H9 (cell line): ENCODE results near the gene PCDHB9. TPM values are rescaled to one million over a fixed set of nuclear protein-coding genes. Genes with fewer than 3 reads are reported as not detected.
"Not testable (repeated sequence)": the region's sequence is repeated elsewhere in the genome, so short reads cannot be mapped to it uniquely, and the experiment has no call there.

ENCODE experiments used
- DNase-seq: peaks from one replicate; pipeline ENCODE4 v3.0.0-alpha.2; 2017
- H2AFZ ChIP-seq: one replicate; pipeline ENCODE4 v1.6.1; 2013; ENCODE audit warnings: mild to moderate bottlenecking, low read length, control low read depth, moderate library complexity
- H2AK5ac ChIP-seq: 2 replicates; pipeline ENCODE4 v1.6.1; 2013; ENCODE audit warnings: low read length, control low read depth, mixed read lengths; ENCODE audit not compliant: insufficient read length
- H2BK120ac ChIP-seq: one replicate; pipeline ENCODE4 v1.6.1; 2013; ENCODE audit warnings: low read depth, mild to moderate bottlenecking, low read length, control low read depth, inconsistent platforms; ENCODE audit not compliant: poor library complexity, severe bottlenecking
- H2BK12ac ChIP-seq: 2 replicates; pipeline ENCODE4 v1.6.1; 2013; ENCODE audit warnings: low read length, control low read depth, mixed read lengths, low read depth; ENCODE audit not compliant: insufficient read length
- H2BK15ac ChIP-seq: 2 replicates; pipeline ENCODE4 v1.6.1; 2013; ENCODE audit warnings: low read depth, low read length, control low read depth
- H2BK20ac ChIP-seq: one replicate; pipeline ENCODE4 v1.6.1; 2013; ENCODE audit warnings: low read depth, mild to moderate bottlenecking, low read length, control low read depth, inconsistent platforms; ENCODE audit not compliant: poor library complexity, severe bottlenecking
- H2BK5ac ChIP-seq: 2 replicates; pipeline ENCODE4 v1.6.1; 2013; ENCODE audit warnings: low read length, control low read depth, mixed read lengths; ENCODE audit not compliant: insufficient read length
- H3K14ac ChIP-seq: 2 replicates; pipeline ENCODE4 v1.6.1; 2013; ENCODE audit warnings: low read length, control low read depth; ENCODE audit not compliant: insufficient read depth
- H3K18ac ChIP-seq: 2 replicates; pipeline ENCODE4 v1.6.1; 2013; ENCODE audit warnings: low read depth, mild to moderate bottlenecking, mixed read lengths, low read length, control low read depth; ENCODE audit not compliant: insufficient read length
- H3K23ac ChIP-seq: 2 replicates; pipeline ENCODE4 v1.6.1; 2013; ENCODE audit warnings: low read length, control low read depth, mixed read lengths, low read depth; ENCODE audit not compliant: insufficient read length
- H3K23me2 ChIP-seq: 2 replicates; pipeline ENCODE4 v1.6.1; 2013; ENCODE audit warnings: low read depth, mild to moderate bottlenecking, mixed read lengths, low read length, control low read depth; ENCODE audit not compliant: insufficient read length, poor library complexity, severe bottlenecking
- H3K27ac ChIP-seq: 2 replicates; pipeline ENCODE4 v1.5.1; 2013; ENCODE audit warnings: low read length, control low read depth, mixed read lengths, low read depth; ENCODE audit not compliant: insufficient read length
- H3K27me3 ChIP-seq: 2 replicates; pipeline ENCODE4 v1.6.1; 2013; ENCODE audit warnings: low read length, control low read depth, inconsistent platforms; ENCODE audit not compliant: insufficient read depth
- H3K4ac ChIP-seq: 2 replicates; pipeline ENCODE4 v1.6.1; 2013; ENCODE audit warnings: low read depth, mild to moderate bottlenecking, control low read depth, inconsistent platforms, low read length, moderate library complexity
- H3K4me1 ChIP-seq: 2 replicates; pipeline ENCODE4 v1.6.1; 2013; ENCODE audit warnings: low read length, control low read depth, inconsistent platforms; ENCODE audit not compliant: insufficient read depth
- H3K4me2 ChIP-seq: 2 replicates; pipeline ENCODE4 v1.6.1; 2013; ENCODE audit warnings: low read length, control low read depth, mixed read lengths; ENCODE audit not compliant: insufficient read length, insufficient read depth
- H3K56ac ChIP-seq: 2 replicates; pipeline ENCODE4 v1.6.1; 2013; ENCODE audit warnings: low read depth, mild to moderate bottlenecking, mixed read lengths, low read length, control low read depth; ENCODE audit not compliant: insufficient read length
- H3K79me1 ChIP-seq: 2 replicates; pipeline ENCODE4 v1.6.1; 2013; ENCODE audit warnings: low read depth, mild to moderate bottlenecking, moderate library complexity, low read length, control low read depth, inconsistent platforms; ENCODE audit not compliant: insufficient read depth, poor library complexity, severe bottlenecking
- H3K79me2 ChIP-seq: 2 replicates; pipeline ENCODE4 v1.6.1; 2013; ENCODE audit warnings: low read length, control low read depth, inconsistent platforms; ENCODE audit not compliant: insufficient read depth
- H3K9ac ChIP-seq: 2 replicates; pipeline ENCODE4 v1.6.1; 2013; ENCODE audit warnings: low read length, control low read depth, mixed read lengths; ENCODE audit not compliant: insufficient read length; ENCODE audit errors: extremely low read depth
- H3K9me3 ChIP-seq: one replicate; pipeline ENCODE4 v1.6.1; 2013; ENCODE audit warnings: low read depth, low read length, inconsistent platforms; ENCODE audit not compliant: control insufficient read depth
- H3T11ph ChIP-seq: one replicate; pipeline ENCODE4 v1.6.1; 2013; ENCODE audit warnings: mild to moderate bottlenecking, low read length, control low read depth, inconsistent platforms
- H4K20me1 ChIP-seq: one replicate; pipeline ENCODE4 v1.6.1; 2013; ENCODE audit not compliant: control insufficient read depth, insufficient read length, insufficient read depth
- H4K5ac ChIP-seq: 2 replicates; pipeline ENCODE4 v1.6.1; 2013; ENCODE audit warnings: low read depth, mild to moderate bottlenecking, mixed read lengths, low read length, control low read depth; ENCODE audit not compliant: insufficient read length
- H4K8ac ChIP-seq: replicated peaks from 2 replicates; pipeline ENCODE4 v1.6.1; 2013; ENCODE audit warnings: low read length, control low read depth, mixed read lengths, low read depth; ENCODE audit not compliant: insufficient read length
- H4K91ac ChIP-seq: 2 replicates; pipeline ENCODE4 v1.6.1; 2013; ENCODE audit warnings: low read depth, mild to moderate bottlenecking, moderate library complexity, mixed read lengths, low read length, control low read depth; ENCODE audit not compliant: insufficient read length
- H3K27ac Mint-ChIP-seq, 3 experiments: 2 replicates in 2 of 3; 3 replicates in 1 of 3; pipeline ENCODE4 v1.8.0; 2020 to 2021; ENCODE audit warnings: mixed read lengths in 3 of 3, mild to moderate bottlenecking in 1 of 3, moderate library complexity in 1 of 3
- H3K27me3 Mint-ChIP-seq: 2 replicates; pipeline ENCODE4 v1.8.0; 2021; ENCODE audit warnings: low read depth, mild to moderate bottlenecking, moderate library complexity, mixed read lengths
- H3K36me3 Mint-ChIP-seq, 3 experiments: 2 replicates in 2 of 3; 3 replicates in 1 of 3; pipeline ENCODE4 v1.8.0; 2020 to 2021; ENCODE audit warnings: low read depth in 3 of 3, mixed read lengths in 3 of 3; ENCODE audit not compliant: insufficient read depth in 1 of 3
- H3K4me1 Mint-ChIP-seq, 2 experiments: 2 replicates each; pipeline ENCODE4 v1.8.0; 2020; ENCODE audit warnings: mixed read lengths in 2 of 2
- H3K4me3 Mint-ChIP-seq, 2 experiments: 2 replicates in 1 of 2; 3 replicates in 1 of 2; pipeline ENCODE4 v1.8.0; 2020 to 2021; ENCODE audit warnings: mild to moderate bottlenecking in 2 of 2, mixed read lengths in 2 of 2, moderate library complexity in 1 of 2
- H3K9me3 Mint-ChIP-seq, 2 experiments: 2 replicates in 1 of 2; 3 replicates in 1 of 2; pipeline ENCODE4 v1.8.0; 2020; ENCODE audit warnings: mild to moderate bottlenecking in 2 of 2, mixed read lengths in 2 of 2, moderate library complexity in 1 of 2
- WGBS: extraction: QIAGEN DNeasy Blood & Tissue Kit; methylation state at CpG from one replicate; pipeline ENCODE4 v1.1.7; 2013; ENCODE audit warnings: missing lambda C conversion rate, low lambda C conversion rate, mixed read lengths; ENCODE audit not compliant: insufficient read length; ENCODE audit errors: extremely low coverage; 5-methylcytosine and 5-hydroxymethylcytosine counted together
- total RNA-seq: library from RNA; stranded (reverse); gene quantifications from 2 replicates; pipeline ENCODE4 v1.2.1, GENCODE V29; 2021
- TF ChIP-seq, protein P1 (sequence below): fragments of 200-600 bp; sonication (generic); conservative IDR thresholded peaks from 3 replicates; pipeline ENCODE4 v1.8.0; 2021; ENCODE audit warnings: antibody characterized with exemption, mild to moderate bottlenecking

The PCDHB9 gene
- total RNA-seq, 1 experiment from 2014 or later: 2.6 TPM

DNA sequence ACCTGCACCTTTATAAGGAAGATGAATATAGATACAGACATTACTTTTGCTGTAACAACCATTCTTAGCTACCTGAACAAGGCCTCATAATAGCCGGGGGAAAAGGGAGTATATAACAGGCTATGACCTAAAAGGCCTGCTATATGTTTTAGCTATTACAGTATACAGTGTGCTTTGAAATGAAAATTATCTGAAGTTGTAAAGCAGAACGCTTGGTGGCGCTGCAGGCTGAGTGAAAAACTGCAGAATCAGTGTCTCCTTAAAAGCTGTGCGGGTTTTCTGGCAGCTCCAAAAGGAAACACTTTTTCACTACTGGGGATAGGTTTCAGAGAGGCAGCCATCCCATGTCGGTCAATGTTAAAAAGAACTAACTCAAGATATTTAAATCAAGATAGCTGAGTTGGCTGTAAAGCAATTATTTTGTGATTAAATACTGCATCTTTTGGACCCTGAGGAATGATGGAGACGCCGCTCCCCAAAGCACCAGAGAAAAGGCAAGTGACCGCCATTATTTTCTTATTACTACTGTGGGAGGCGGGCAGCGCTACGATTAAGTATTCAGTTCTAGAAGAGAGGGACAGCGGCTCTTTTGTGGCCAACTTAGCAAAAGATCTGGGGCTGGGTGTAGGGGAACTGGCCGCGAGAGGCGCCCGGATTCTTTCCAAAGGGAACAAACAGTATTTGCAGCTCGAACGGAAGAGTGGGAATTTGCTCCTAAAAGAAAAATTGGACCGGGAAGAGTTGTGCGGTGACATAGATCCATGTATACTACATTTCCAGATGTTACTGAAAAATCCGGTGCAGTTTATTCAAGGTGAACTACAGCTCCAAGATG lies 31.2 kb upstream of the PCDHB9 start:
- H2BK20ac ChIP-seq: no peak overlapping the region
- TF ChIP-seq, protein P1, sequence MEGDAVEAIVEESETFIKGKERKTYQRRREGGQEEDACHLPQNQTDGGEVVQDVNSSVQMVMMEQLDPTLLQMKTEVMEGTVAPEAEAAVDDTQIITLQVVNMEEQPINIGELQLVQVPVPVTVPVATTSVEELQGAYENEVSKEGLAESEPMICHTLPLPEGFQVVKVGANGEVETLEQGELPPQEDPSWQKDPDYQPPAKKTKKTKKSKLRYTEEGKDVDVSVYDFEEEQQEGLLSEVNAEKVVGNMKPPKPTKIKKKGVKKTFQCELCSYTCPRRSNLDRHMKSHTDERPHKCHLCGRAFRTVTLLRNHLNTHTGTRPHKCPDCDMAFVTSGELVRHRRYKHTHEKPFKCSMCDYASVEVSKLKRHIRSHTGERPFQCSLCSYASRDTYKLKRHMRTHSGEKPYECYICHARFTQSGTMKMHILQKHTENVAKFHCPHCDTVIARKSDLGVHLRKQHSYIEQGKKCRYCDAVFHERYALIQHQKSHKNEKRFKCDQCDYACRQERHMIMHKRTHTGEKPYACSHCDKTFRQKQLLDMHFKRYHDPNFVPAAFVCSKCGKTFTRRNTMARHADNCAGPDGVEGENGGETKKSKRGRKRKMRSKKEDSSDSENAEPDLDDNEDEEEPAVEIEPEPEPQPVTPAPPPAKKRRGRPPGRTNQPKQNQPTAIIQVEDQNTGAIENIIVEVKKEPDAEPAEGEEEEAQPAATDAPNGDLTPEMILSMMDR: peak; percentile 78
- H3K23ac ChIP-seq: no peak overlapping the region
- H3K4me2 ChIP-seq: no peak overlapping the region
- H2BK12ac ChIP-seq: no peak overlapping the region
- peaks cover 4% of the 10 kb centered on the region; the same call in 1 of the 2 replicates for H3K27me3 Mint-ChIP-seq
- H3K4ac ChIP-seq: no peak overlapping the region
- no peak overlapping the region for H2AK5ac ChIP-seq
- H3K56ac ChIP-seq: no peak overlapping the region
- peaks cover 34 to 39% of the 10 kb centered on the region in 2 experiments for H3K9me3 Mint-ChIP-seq
- H2BK15ac ChIP-seq: no peak overlapping the region
- H3K9me3 ChIP-seq: peaks cover 5% of the 10 kb centered on the region
- WGBS: no CpG with 5 or more reads among the region's 21 CpGs
- H3K27me3 ChIP-seq: no peaks in the 10 kb centered on the region
- H3K79me1 ChIP-seq: no peaks in the 10 kb centered on the region
- H2BK120ac ChIP-seq: no peak overlapping the region
- no peaks in the 10 kb centered on the region for H3K23me2 ChIP-seq
- H4K5ac ChIP-seq: no peak overlapping the region
- H3T11ph ChIP-seq: no peak overlapping the region
- no peak overlapping the region for H2BK5ac ChIP-seq
- peaks cover 1 to 25% (median 8%) of the 10 kb centered on the region in 3 experiments; a peak in 6 of 7 replicates for H3K36me3 Mint-ChIP-seq
- peak; percentile 54 for DNase-seq
- H3K18ac ChIP-seq: no peak overlapping the region
- no peak overlapping the region for H3K27ac Mint-ChIP-seq
- no peak overlapping the region for H3K9ac ChIP-seq
- no peak overlapping the region for H4K91ac ChIP-seq
- H3K79me2 ChIP-seq: no peaks in the 10 kb centered on the region
- H3K4me1 Mint-ChIP-seq: no peaks in the 10 kb centered on the region
- no peak overlapping the region for H3K27ac ChIP-seq
- H4K8ac ChIP-seq: no peak overlapping the region
- no peaks in the 10 kb centered on the region for H4K20me1 ChIP-seq
- H2AFZ ChIP-seq: peak overlapping the region; percentile 64
- H3K14ac ChIP-seq: no peak overlapping the region
- no peaks in the 10 kb centered on the region for H3K4me1 ChIP-seq
- H3K4me3 Mint-ChIP-seq: peak overlapping the region in 1 of 2 experiments; percentile 21; a peak in 1 of 5 replicates

DNA sequence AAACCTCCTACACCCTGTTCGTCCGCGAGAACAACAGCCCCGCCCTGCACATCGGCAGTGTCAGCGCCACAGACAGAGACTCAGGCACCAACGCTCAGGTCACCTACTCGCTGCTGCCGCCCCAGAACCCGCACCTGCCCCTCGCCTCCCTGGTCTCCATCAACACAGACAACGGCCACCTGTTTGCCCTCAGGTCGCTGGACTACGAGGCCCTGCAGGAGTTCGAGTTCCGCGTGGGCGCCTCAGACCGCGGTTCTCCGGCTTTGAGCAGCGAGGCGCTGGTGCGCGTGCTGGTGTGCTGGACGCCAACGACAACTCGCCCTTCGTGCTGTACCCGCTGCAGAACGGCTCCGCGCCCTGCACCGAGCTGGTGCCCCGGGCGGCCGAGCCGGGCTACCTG lies 29.6 kb upstream of the PCDHB9 start:
- H3K79me1 ChIP-seq, H3K18ac ChIP-seq, H2AFZ ChIP-seq, H3K4me3 Mint-ChIP-seq, H2AK5ac ChIP-seq, H4K91ac ChIP-seq, H2BK5ac ChIP-seq, H4K20me1 ChIP-seq, H3K4me1 Mint-ChIP-seq, H3K27ac ChIP-seq, H2BK12ac ChIP-seq, H3T11ph ChIP-seq, H2BK20ac ChIP-seq, H3K23ac ChIP-seq, H3K56ac ChIP-seq, H4K8ac ChIP-seq, H3K23me2 ChIP-seq, H3K4me1 ChIP-seq, H3K27me3 ChIP-seq, H4K5ac ChIP-seq, H2BK120ac ChIP-seq, H3K4me2 ChIP-seq, H3K27ac Mint-ChIP-seq, H3K9me3 ChIP-seq, H3K79me2 ChIP-seq, H3K9ac ChIP-seq, H2BK15ac ChIP-seq, H3K4ac ChIP-seq, H3K27me3 Mint-ChIP-seq, DNase-seq, H3K14ac ChIP-seq: not testable (repeated sequence)
- Mint-ChIP-seq H3K9me3 (peaks cover 23 to 29% of the 10 kb centered on the region in 2 experiments), H3K36me3 (peaks cover 0 to 13% (median 8%) of the 10 kb centered on the region in 3 experiments; a peak in 5 of 7 replicates)
- no CpG with 5 or more reads among the region's 38 CpGs for WGBS
